NCI-H2227 (cell line): ENCODE data around the gene RANBP1.

Experiments used
- DNase-seq: peaks from one replicate; lab custom pipeline; 2025; ENCODE audit not compliant: unreplicated experiment; lab: John Stamatoyannopoulos, UW

The RANBP1 gene

DNA sequence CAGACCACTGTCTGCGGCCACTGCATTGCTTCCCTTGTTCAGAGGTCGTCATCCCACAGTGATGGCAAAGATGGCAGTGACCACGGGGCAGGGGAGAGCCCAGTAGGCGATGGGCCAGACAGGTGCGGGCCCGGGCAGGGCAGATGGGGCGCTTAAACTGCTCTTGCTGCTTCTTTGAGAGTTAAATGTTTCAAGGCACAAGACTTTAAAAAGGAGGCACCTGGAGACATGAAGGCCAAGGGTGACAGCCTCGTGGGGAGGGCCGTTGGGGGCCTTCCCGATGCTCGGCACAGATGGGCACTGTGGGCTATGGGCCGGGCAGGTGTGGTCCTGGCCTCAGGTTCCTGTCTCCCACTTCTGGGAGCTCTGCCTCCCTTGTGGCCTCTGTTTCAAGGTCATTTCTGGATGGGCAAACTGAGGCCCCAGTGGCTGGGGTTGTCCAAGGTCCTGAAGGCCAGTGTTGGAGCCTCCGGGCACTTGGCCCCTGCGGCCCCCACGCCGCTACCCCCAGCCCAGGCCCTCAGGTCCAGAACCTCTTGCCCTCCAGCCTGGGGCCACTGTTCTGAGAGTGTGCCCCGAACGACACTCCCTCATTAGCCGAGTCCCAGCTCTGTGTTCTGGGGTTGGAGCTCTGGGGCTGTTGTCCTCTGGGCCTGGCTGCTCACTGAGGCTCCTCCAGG, 51.9 kb downstream of the RANBP1 start:
- DNase-seq: no peak

DNA sequence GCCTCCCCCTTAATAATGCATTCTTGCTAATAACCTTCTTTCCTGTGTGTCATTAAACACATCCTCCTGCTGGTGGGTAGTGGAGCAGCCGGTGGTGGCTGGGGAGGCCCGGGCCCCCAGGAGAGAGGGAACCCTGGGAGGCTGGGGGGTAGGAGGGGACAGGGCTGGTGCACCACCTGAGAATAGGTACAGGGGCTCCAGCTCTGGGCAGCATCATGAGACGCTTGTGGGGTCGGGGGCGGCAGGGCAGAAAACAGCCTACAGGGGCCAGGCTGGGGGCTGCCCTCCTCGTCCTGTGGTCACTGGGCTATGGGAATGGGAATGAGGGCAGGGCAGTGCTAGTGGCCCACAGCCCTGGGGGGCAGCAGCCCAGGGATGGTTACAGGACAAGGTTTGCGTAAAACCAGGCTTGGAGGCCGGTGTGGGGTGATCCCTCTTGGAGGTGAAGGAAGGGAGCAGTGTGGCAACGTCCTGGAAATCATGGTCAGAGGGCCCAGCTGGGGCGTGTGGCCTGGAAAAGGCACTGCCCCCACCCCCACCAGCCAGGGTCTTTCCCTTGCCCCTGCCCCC, 53.4 kb downstream of the RANBP1 start:
- DNase-seq: no peak

DNA sequence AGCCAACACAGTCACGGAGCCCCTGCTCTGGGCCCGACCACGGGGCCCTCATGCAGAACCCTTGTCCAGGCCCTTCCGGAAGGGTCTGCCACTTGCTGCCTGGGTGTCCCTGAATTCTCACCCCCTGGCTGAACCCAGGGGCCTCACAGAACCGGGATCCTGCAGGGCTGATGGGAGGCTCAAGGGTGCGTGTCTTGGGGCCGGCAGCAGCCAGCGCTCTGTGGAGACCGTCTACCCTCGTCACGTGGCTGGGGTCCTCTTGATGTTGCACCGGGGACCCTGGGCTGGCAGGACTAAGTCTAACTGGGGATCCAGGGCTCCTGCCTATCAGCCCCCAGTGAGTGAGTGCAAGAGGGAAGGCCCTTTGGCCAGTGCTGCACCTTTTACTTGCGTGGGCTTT, 54.3 kb downstream of the RANBP1 start:
- DNase-seq: no peak

DNA sequence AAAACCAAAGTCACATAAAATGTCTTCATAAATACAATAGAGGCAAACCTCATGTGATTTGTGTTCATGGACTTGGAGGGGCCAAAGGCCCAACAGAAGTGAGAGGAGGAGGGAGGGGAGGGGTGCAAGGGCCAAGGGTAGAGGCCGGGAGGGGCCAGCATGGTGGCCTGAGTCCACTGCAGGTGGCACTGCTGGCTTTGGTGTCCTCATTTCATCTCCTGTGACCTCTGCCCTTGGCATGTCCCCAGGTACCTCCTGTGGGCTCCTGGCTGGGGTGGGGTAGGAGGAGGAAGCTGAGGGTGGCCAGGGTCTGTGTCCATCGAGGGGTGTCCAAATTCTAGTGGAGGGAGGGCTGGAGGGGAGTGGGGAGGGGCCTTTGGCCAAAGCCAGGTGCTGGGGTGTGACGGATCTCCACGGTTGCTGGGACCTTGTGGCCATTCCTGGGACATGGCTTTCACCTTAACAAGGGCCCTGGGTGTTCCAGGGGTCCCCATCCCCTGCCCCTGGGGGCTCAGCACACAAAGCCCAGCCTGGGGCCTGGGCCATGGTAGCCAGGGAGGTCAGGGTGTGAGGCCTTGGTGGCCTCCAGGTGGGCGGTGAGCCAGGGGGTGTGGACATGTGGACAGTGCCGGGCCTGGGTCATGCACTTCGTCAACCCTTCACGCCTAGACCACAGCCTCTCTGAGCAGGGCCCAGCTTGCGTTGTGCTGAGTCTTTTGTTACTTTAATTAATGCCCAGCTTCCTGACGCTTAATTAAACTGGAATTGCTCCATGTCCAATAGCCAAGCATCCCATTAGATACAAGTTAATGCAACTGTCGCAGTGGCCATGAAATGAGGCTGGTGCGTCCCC, 55.6 kb downstream of the RANBP1 start:
- no peak for DNase-seq

DNA sequence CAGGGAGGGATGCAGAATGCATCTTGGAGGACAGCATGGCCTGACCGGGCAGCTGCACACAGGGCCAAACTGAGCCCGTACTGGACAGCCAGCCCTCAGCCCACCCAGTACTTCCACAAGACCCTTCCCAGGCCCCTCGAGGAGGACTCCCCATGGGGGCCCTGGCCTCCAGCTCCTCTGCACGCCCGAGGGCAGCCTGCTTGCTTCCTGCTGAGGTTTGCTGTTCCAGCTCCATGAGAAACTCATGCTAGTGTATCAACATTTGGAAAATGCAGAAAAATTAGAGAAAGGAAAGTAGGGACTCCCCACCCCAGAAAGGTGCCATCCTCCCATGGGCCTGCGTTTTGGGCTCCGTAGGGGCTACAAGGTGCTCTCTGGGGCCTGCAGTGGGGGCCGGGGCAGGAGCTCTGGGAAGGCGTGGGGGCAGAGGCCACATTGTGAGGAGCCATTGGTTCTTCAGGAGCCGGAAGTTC, 56.3 kb downstream of the RANBP1 start:
- no peak for DNase-seq

DNA sequence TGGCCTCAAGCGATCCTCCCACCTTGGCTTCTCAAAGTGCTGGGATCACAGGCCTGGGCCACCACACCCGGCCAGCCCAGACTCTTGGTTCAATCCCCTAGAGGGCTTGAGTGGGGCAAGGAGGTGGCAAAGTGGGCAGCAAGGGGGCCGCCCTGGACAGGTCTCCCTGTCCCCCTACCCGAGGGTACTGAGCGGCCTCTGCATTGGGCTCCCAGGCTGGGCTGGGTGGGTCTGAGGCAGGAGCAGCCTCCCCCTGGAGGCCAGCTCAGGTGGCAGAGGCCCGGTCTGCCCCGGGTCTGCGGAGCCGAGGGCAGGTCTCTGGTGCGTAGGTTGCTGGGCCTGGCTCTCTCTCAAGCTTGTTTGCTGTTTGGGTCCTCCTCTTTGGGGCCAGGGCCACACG, 57.3 kb downstream of the RANBP1 start:
- DNase-seq: no peak

DNA sequence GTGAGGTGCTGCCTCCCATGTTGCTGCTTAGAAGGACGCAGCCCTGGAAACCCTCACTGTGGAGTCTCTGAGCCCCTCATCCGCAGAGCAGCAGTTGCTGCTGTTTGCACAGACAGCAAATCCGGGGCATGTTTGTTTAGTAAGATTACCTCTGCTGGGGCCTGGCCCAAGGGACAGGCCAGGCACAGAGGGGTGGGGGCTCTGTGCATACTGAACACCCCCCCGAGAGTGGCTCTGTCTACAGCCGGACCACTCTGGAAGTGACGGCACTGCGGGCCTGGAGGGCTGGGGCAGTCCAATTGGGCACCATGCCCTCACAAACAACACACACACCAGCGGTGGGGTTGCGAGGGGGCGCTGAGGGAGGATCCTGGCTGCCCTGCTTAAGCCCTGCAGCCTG, 57.9 kb downstream of the RANBP1 start:
- DNase-seq: no peak

DNA sequence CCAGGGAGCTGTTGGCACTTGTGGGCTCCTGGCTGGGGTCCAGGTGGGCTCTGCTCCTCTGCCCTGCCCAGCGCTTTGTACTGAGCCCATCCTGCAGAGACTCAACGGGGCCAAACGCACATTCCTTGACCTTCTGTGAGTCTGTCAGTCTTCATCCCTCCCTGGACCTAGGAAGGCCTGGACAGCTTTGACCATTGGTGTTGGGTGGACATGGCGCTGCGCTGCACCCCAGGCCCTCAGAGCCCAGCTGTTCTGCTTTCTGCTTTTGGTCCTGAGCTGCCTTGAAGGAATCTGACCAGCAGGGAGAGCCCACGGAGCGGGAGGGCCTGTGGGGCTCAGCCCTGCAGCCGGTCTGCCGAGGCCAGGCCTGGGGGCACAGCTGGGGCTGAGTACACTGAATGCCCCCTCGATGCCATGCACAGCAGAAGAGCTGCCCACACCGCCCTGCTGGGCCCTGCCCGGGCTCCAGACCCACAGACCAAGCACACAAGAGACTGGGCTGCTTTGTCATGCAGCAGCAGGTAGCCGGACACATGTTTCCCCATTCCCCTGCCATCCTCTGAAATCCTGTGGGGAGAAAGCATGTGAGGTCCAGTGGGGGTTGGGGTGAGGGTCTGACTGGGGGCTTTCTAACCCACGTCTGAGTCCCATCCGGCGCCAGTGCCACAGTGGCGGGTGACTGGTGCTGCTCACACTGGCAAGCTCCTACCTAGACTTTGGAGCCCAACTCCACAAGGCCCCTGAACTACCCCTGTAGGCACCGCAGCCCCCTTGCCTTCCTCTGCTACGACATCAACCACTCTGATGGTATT, 59.1 kb downstream of the RANBP1 start:
- no peak for DNase-seq

DNA sequence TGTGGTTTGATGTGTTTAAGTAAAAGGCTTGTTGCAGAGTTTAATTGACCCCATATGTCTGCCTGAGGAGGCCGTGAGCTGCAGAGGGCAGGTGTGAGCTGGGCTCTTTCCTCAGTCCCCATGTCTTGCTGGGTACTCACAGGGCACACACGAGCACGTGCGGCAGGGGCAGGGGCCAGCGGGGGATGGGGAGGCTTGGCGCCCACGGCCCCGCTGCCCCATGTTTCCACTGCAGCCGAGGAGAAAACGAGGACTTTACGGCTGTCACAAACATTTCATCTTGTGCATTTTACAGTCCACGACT, 59.6 kb downstream of the RANBP1 start:
- DNase-seq: no peak

DNA sequence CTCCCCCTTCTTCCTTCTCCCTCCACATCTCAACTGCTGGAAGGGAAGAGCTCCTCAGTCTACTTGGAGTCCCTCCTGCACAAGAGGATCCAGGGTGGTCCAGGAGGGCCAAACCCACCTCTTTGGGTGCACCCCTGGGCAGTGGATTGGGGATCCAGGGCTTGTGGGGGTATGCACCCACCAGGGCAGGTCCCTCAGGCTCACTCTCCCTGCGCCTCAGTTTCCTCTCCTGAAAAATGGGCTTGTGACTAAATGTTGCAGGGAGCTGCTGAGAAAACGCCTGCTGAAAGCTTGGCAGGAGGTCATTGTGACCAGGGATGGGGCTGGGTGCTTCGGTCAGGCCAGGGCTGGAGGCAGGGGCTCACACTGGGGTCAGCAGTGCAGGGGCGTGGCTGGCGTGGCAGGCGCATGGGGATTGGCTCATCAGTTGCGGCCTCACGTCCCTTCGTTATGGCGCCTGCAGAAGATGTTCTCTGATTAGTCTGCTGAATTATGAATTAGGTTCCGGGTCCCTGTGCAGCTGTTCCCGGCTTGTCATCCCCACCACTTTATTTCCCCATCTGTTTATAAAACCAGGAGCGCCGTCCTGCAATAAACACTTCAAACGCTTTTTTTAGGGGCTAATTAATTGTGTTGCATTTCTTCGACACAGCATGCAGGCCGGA, 60.6 kb downstream of the RANBP1 start:
- no peak for DNase-seq
